ENCODE results near the gene ADARB2.

DNA sequence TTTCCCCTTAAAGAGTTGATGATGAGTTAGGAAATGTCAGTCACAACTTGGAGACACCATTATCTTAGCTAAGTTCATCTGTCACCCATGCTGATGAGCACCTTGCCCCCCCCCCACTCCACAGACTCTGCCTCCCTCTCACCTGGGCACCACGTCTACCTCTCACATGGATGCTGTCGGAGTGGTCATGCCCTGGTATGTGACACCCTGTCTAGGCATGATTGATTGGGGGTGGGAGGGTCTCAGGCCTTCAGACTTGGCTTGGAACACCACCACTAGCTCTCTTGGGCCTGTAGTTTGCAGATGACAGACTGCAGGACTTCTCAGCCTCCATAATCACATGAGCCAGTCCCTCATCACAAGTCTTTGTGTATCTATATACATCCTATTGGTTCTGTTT is 603.2 kb downstream of the ADARB2 start:
- TF ChIP-seq, protein P1, sequence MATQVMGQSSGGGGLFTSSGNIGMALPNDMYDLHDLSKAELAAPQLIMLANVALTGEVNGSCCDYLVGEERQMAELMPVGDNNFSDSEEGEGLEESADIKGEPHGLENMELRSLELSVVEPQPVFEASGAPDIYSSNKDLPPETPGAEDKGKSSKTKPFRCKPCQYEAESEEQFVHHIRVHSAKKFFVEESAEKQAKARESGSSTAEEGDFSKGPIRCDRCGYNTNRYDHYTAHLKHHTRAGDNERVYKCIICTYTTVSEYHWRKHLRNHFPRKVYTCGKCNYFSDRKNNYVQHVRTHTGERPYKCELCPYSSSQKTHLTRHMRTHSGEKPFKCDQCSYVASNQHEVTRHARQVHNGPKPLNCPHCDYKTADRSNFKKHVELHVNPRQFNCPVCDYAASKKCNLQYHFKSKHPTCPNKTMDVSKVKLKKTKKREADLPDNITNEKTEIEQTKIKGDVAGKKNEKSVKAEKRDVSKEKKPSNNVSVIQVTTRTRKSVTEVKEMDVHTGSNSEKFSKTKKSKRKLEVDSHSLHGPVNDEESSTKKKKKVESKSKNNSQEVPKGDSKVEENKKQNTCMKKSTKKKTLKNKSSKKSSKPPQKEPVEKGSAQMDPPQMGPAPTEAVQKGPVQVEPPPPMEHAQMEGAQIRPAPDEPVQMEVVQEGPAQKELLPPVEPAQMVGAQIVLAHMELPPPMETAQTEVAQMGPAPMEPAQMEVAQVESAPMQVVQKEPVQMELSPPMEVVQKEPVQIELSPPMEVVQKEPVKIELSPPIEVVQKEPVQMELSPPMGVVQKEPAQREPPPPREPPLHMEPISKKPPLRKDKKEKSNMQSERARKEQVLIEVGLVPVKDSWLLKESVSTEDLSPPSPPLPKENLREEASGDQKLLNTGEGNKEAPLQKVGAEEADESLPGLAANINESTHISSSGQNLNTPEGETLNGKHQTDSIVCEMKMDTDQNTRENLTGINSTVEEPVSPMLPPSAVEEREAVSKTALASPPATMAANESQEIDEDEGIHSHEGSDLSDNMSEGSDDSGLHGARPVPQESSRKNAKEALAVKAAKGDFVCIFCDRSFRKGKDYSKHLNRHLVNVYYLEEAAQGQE (IDR thresholded peaks at IDR 0.05; ENCODE audit: low read depth), result no peak
- TF ChIP-seq NFIC (IDR thresholded peaks at IDR 0.05) (no peak), ZBTB7A (IDR thresholded peaks at IDR 0.05; ENCODE audit: low read depth) (no peak), YY1 (IDR thresholded peaks at IDR 0.05; ENCODE audit: low read depth) (no peak)

Measured in Ishikawa (cell line).